ENCODE data around the gene KMT2B. TPM values are rescaled to one million over a fixed set of nuclear protein-coding genes. Genes with fewer than 3 reads are reported as not detected.
A peak's percentile ranks its signal among the peaks of the same experiment; 100 is the strongest.

KMT2B gene
- total and polyA plus RNA-seq, 9 of the 15 experiments (the other 6 are each of a cell fraction or from before 2014, with no cell fraction given): 0.63 to 43.9 (median 8.1) TPM

DNA sequence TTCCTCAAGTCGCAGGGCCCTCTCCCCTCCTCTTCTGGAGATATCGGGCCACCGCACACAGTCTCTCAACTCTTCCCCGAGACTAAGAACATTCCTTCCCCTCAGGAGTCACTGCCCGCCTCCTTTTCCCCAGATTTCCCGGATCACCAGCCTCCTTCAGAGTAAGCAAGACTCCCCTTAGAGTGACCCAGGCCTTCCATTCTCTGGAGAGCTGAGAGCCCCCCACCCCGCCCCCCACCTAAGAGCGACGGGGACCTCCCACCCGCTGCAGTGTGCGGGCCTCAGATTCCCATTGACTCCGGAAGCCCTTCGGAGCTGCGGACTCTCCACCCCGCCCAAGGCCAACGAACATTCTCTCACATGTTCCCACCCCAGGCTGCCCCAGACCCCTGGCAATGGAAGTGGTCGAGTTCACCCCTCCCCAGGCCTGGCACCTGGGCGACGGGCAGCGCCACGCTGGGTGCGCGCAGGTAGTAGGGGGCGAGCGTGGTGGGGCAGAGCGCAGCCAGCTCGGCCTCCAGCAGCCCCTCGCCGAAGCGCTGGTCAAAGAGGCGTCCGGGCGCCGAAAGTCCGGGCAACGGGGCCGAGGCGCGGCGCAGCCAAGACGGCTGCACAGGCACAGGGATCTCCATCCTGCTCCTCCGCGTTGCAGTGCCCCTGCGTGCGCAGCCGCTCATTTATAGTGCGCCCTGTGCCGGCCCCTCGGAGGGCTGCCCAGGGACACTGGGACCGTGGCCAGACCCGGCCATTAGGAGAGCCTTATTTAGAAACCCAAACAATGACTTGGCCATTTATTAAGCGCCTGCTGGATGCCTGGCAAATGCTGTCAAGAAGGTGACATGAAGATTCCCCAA lies 38.8 kb downstream of the KMT2B start, which contains the start of gene HSPB6:
Gene HSPB6, minus strand, starts transcription at position 653 of the 854 bp plus-strand sequence. Its CDS starts 21 bp downstream, at position 632.
- ChIA-PET POLR2A (interaction anchor here (0.5 to 2.2 kb wide), 4 partner anchors 9 to 784 kb away, joined by 3 to 12 read pairs (median 4); partner anchors contain the start of gene LIN37), CTCF (ENCODE audit: low intra/inter-chr PET ratio) (no interaction called here)
- FAIRE-seq: no peak
- TF ChIP-seq HNRNPL (IDR thresholded peaks at IDR 0.05; ENCODE audit: low read depth, low read length) (peak; percentile 92), GTF2E2 (tag; IDR thresholded peaks at IDR 0.05) (no peak), RBFOX2 (IDR thresholded peaks at IDR 0.05; ENCODE audit: low read depth, low read length) (peak; percentile 52), ELF2 (CRISPR knock-in tag; IDR thresholded peaks at IDR 0.05) (no peak), KAT2B (IDR thresholded peaks at IDR 0.05; ENCODE audit: low read depth, low read length) (no peak), POLR2G (IDR thresholded peaks at IDR 0.05; ENCODE audit: low read depth, low read length) (peak; percentile 61), MCM7 (IDR thresholded peaks at IDR 0.05) (no peak), ZNF445 (CRISPR knock-in tag; IDR thresholded peaks at IDR 0.05; ENCODE audit: low read depth) (no peak), NELFE (IDR thresholded peaks at IDR 0.05; ENCODE audit: insufficient read depth, insufficient read length) (no peak), CTBP1 (IDR thresholded peaks at IDR 0.05; ENCODE audit: borderline replicate concordance) (no peak), SRSF7 (optimal IDR thresholded peaks at IDR 0.05; ENCODE audit: low read depth, low read length) (peak; percentile 21)
- TF ChIP-seq, protein P1, sequence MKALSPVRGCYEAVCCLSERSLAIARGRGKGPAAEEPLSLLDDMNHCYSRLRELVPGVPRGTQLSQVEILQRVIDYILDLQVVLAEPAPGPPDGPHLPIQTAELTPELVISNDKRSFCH (CRISPR knock-in tag; IDR thresholded peaks at IDR 0.05): no peak
- TF ChIP-seq, protein P1 (tag; IDR thresholded peaks at IDR 0.05): no peak
- TF ChIP-seq, protein P2, sequence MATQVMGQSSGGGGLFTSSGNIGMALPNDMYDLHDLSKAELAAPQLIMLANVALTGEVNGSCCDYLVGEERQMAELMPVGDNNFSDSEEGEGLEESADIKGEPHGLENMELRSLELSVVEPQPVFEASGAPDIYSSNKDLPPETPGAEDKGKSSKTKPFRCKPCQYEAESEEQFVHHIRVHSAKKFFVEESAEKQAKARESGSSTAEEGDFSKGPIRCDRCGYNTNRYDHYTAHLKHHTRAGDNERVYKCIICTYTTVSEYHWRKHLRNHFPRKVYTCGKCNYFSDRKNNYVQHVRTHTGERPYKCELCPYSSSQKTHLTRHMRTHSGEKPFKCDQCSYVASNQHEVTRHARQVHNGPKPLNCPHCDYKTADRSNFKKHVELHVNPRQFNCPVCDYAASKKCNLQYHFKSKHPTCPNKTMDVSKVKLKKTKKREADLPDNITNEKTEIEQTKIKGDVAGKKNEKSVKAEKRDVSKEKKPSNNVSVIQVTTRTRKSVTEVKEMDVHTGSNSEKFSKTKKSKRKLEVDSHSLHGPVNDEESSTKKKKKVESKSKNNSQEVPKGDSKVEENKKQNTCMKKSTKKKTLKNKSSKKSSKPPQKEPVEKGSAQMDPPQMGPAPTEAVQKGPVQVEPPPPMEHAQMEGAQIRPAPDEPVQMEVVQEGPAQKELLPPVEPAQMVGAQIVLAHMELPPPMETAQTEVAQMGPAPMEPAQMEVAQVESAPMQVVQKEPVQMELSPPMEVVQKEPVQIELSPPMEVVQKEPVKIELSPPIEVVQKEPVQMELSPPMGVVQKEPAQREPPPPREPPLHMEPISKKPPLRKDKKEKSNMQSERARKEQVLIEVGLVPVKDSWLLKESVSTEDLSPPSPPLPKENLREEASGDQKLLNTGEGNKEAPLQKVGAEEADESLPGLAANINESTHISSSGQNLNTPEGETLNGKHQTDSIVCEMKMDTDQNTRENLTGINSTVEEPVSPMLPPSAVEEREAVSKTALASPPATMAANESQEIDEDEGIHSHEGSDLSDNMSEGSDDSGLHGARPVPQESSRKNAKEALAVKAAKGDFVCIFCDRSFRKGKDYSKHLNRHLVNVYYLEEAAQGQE (IDR thresholded peaks at IDR 0.05; ENCODE audit: borderline replicate concordance): no peak
- TF ChIP-seq, protein P2 (CRISPR knock-in tag; IDR thresholded peaks at IDR 0.05; ENCODE audit: low read depth): no peak

More for the DNA sequence above, 38.8 kb downstream of the KMT2B start, which contains the start of gene HSPB6:
- peaks cover 13 to 41% of the 10 kb centered on the region in 2 experiments for H3K4me1 ChIP-seq (replicated peaks in 1 of 2; ENCODE audit: control insufficient read depth in 2 of 2, insufficient read depth in 2 of 2, low read length in 2 of 2)
- H4K20me1 ChIP-seq (replicated peaks; ENCODE audit: control insufficient read depth, insufficient read depth, low read length): no peaks in the 10 kb centered on the region; the same call in 1 of the 2 replicates
- peaks cover 35% of the 10 kb centered on the region; the same call in 2 of the 3 replicates for H3K36me3 ChIP-seq (ENCODE audit: control insufficient read depth, insufficient read depth, low read length)
- H3K4me2 ChIP-seq (ENCODE audit: insufficient read depth, low read length): peak within 1 kb of the TSS; percentile 67
- peak within 1 kb of the TSS; percentile 80 for H3K4me3 ChIP-seq
- H3K27me3 ChIP-seq (ENCODE audit: control insufficient read depth in 2 of 2, insufficient read depth in 2 of 2, low read length in 2 of 2): no peaks in the 10 kb centered on the region
- BruUV-seq (replicated peaks): no TSS peak
- ATAC-seq (no peak), DNase-seq (ENCODE audit: extremely low read depth in 1 of 4, low spot score in 3 of 4) (no peak)
- peak within 1 kb of the TSS; percentile 73 to 93 for H3K9ac ChIP-seq (ENCODE audit: insufficient read depth in 1 of 2, low read depth in 2 of 2, low read length in 2 of 2)
- H3K9me1 ChIP-seq (ENCODE audit: control insufficient read depth, insufficient read depth, low read length): no peaks in the 10 kb centered on the region
- 89% methylated on average over 31 of the region's 52 CpGs for WGBS (ENCODE audit: insufficient coverage, low coverage, missing lambda C conversion rate)
- peak within 1 kb of the TSS; percentile 83 for H3K27ac ChIP-seq (ENCODE audit: extremely low read depth, low read depth, low read length)
- peaks cover 17% of the 10 kb centered on the region for H3K79me2 ChIP-seq (ENCODE audit: control insufficient read depth, insufficient read depth, low read length)
- no peaks in the 10 kb centered on the region; the same call in 1 of the 2 replicates for H3K9me3 ChIP-seq (replicated peaks; ENCODE audit: control insufficient read depth, insufficient read depth, low read depth, low read length)
- in situ Hi-C loops (cut with MboI) (no loop called here), intact Hi-C loops (cut with micrococcal nuclease) (no loop called here)
- peak within 1 kb of the TSS; percentile 56 for H2AFZ ChIP-seq (ENCODE audit: low read depth, low read length)

Data from K562 (cell line).